K562 (cell line): ENCODE data around the gene PAN3. TPM values are rescaled to one million over a fixed set of nuclear protein-coding genes. Genes with fewer than 3 reads are reported as not detected.
A peak's percentile ranks its signal among the peaks of the same experiment; 100 is the strongest.

Source experiments
- ATF3 ChIP-seq, 2 experiments: fragments of 450-650 bp in 1 of 2; sonication (generic) in 1 of 2; formaldehyde crosslinking in 1 of 2; IDR thresholded peaks in 1 of 2; conservative IDR thresholded peaks in 1 of 2; 2 replicates each; pipeline versions ENCODE4 v1.6.1 to v1.8.1; 2016 to 2023; ENCODE audit warnings: mild to moderate bottlenecking in 2 of 2, moderate library complexity in 2 of 2, inconsistent platforms in 1 of 2, missing genetic modification reagents in 1 of 2
- FOXM1 ChIP-seq, 2 experiments: fragments of 450-650 bp in 1 of 2; sonication (generic) in 1 of 2; formaldehyde crosslinking in 1 of 2; IDR thresholded peaks; 2 replicates each; pipeline versions ENCODE4 v1.6.1 to v1.9.0; 2017 to 2022; ENCODE audit warnings: low read depth in 2 of 2, mild to moderate bottlenecking in 2 of 2, missing genetic modification reagents in 1 of 2, moderate library complexity in 1 of 2
- JUN ChIP-seq, 2 experiments: sonication (generic) in 1 of 2; formaldehyde crosslinking in 1 of 2; IDR thresholded peaks; 2 replicates each; pipeline versions ENCODE4 v1.6.1 to v1.8.0; 2012 to 2022; ENCODE audit warnings: borderline replicate concordance in 2 of 2, mild to moderate bottlenecking in 2 of 2, improper control_type of control experiment in 1 of 2, low read depth in 1 of 2, low read length in 1 of 2, missing genetic modification reagents in 1 of 2
- JUND ChIP-seq, 2 experiments: IDR thresholded peaks; 2 replicates in 1 of 2; 3 replicates in 1 of 2; pipeline ENCODE4 v1.6.1; 2011; ENCODE audit warnings: borderline replicate concordance in 2 of 2, low read depth in 2 of 2, low read length in 2 of 2, improper control_type of control experiment in 1 of 2, missing biosample characterization in 1 of 2, missing genetic modification characterization in 1 of 2, missing genetic modification reagents in 1 of 2
- LEF1 ChIP-seq: fragments of 450-650 bp; IDR thresholded peaks from 2 replicates; pipeline ENCODE4 v1.6.1; 2016; ENCODE audit warnings: mild to moderate bottlenecking
- PATZ1 ChIP-seq: fragments of 250-450 bp; sonication (Bioruptor Pico); IDR thresholded peaks from 2 replicates; pipeline ENCODE4 v1.5.0; 2020; ENCODE audit warnings: mild to moderate bottlenecking, borderline replicate concordance
- RFX1 ChIP-seq: fragments of 450-650 bp; IDR thresholded peaks from 2 replicates; pipeline ENCODE4 v1.6.1; 2016; ENCODE audit warnings: mild to moderate bottlenecking, moderate library complexity
- RNF2 ChIP-seq: sonication (generic); IDR thresholded peaks from 2 replicates; pipeline ENCODE4 v1.6.1; 2016
- SMARCA4 ChIP-seq: fragments of 450-650 bp; IDR thresholded peaks from 2 replicates; pipeline ENCODE4 v1.6.1; 2016
- SNRNP70 ChIP-seq: fragments of 200-400 bp; formaldehyde crosslinking; optimal IDR thresholded peaks from 2 replicates; pipeline ENCODE3; 2017; ENCODE audit warnings: low read depth, low read length
- SPI1 ChIP-seq: IDR thresholded peaks from 2 replicates; pipeline ENCODE4 v1.6.1; 2011; ENCODE audit warnings: low read depth, low read length, control low read depth, borderline replicate concordance
- THAP12 ChIP-seq: fragments of 250-450 bp; sonication (Bioruptor Pico); IDR thresholded peaks from 2 replicates; pipeline ENCODE4 v1.9.0; 2021; ENCODE audit warnings: mild to moderate bottlenecking, inconsistent platforms
- ZBTB1 ChIP-seq: sonication (generic); formaldehyde crosslinking; IDR thresholded peaks from 2 replicates; pipeline ENCODE4 v1.8.1; 2023; ENCODE audit warnings: missing genetic modification reagents, low read depth, mild to moderate bottlenecking, borderline replicate concordance
- ZBTB2 ChIP-seq: fragments of 450-650 bp; IDR thresholded peaks from 2 replicates; pipeline ENCODE4 v1.6.1; 2016; ENCODE audit warnings: antibody characterized with exemption
- ZNF224 ChIP-seq: sonication (generic); formaldehyde crosslinking; IDR thresholded peaks from 2 replicates; pipeline ENCODE4 v1.8.0; 2022; ENCODE audit warnings: mild to moderate bottlenecking, missing genetic modification reagents
- ZNF253 ChIP-seq: fragments of 250-450 bp; sonication (Bioruptor Pico); conservative IDR thresholded peaks from 2 replicates; pipeline ENCODE4 v1.6.1; 2021; ENCODE audit warnings: mild to moderate bottlenecking
- polyA plus RNA-seq, 8 experiments: library from polyadenylated mRNA; depleted of rRNA in 4 of 8; stranded (reverse) in 5 of 8; unstranded in 3 of 8; fragments of >200 nt; fragmentation: Nextera tagmentation in 2 of 8; fragmentation: Illumina TruSeq in 1 of 8; extraction: Ambion mirVana in 2 of 8; extraction: Trizol in 1 of 8; gene quantifications; 2 replicates each; pipeline versions ENCODE4 v1.2.1 to v1.2.3, GENCODE V29; 2011 to 2014; ENCODE audit warnings: inconsistent platforms in 1 of 8, missing spikeins in 1 of 8
- total RNA-seq, 7 experiments: library from RNA; depleted of rRNA in 6 of 7; stranded (reverse); fragments of >200 nt in 6 of 7; fragmentation: Illumina TruSeq in 2 of 7; extraction: Trizol in 2 of 7; gene quantifications; 2 replicates each; pipeline versions ENCODE4 v1.2.1 to v1.2.3, GENCODE V29; 2011 to 2021; ENCODE audit warnings: low replicate concordance in 1 of 7

Gene PAN3
- total and polyA plus RNA-seq, 9 of the 15 experiments (the other 6 are each of a cell fraction or from before 2014, with no cell fraction given): 7.2 to 19.9 (median 11.6) TPM

- TF ChIP-seq ZNF224 (CRISPR knock-in tag) (no peak), ATF3 (IDR thresholded peaks at IDR 0.05) (peak; percentile 88), ATF3 (CRISPR knock-in tag; conservative IDR thresholded peaks at IDR 0.05) (no peak), THAP12 (CRISPR knock-in tag) (no peak), RNF2 (no peak), FOXM1 (IDR thresholded peaks at IDR 0.05; ENCODE audit: low read depth) (peak; percentile 28; the same call in 1 of the 2 replicates), FOXM1 (CRISPR knock-in tag; IDR thresholded peaks at IDR 0.05; ENCODE audit: low read depth) (no peak), JUN (IDR thresholded peaks at IDR 0.05; ENCODE audit: borderline replicate concordance, low read depth, low read length) (peak; percentile 57), JUN (CRISPR knock-in tag; IDR thresholded peaks at IDR 0.05; ENCODE audit: borderline replicate concordance) (no peak), PATZ1 (CRISPR knock-in tag) (no peak), SPI1 (no peak), SMARCA4 (peak; percentile 53; the same call in 1 of the 2 replicates), ZBTB1 (CRISPR knock-in tag) (no peak), SNRNP70 (no peak), ZBTB2 (no peak), ZNF253 (CRISPR knock-in tag) (no peak), LEF1 (peak; percentile 31; the same call in 1 of the 2 replicates), RFX1 (no peak), JUND (IDR thresholded peaks at IDR 0.05; ENCODE audit: borderline replicate concordance, low read depth, low read length) (peak; percentile 50), JUND (tag; IDR thresholded peaks at IDR 0.05; ENCODE audit: borderline replicate concordance, low read depth, low read length) (peak; percentile 77)
- TF ChIP-seq, all 486 proteins: peak for 22
These were observed 23.0 kb downstream of the PAN3 start (continued) for GRCh38 chr13:28161370-28161769.
